IMR-90 (cell line): ENCODE data around the gene ELMO1. TPM values are rescaled to one million over a fixed set of nuclear protein-coding genes. Genes with fewer than 3 reads are reported as not detected.

Experiments
- ATAC-seq: fragments of 200-7000 bp; cut with Tn5 transposase; 2 replicates; pipeline ENCODE4 v1.9.1; 2020; ENCODE audit warnings: low read depth, mild to moderate bottlenecking, moderate library complexity
- BruUV-seq: library from RNA; stranded (reverse); fragments of 400-500 nt; replicated peaks from 2 replicates; lab custom pipeline; 2021; lab: Mats Ljungman, UMichigan
- CTCF ChIA-PET: fragments of 300-600 bp; formaldehyde crosslinking; extraction: SDS; loops from one replicate; lab custom pipeline; 2021; ENCODE audit warnings: antibody characterized with exemption; lab: Yijun Ruan, JAX
- POLR2A ChIA-PET: fragments of 300-600 bp; sonication (Branson Sonifier 250); formaldehyde crosslinking; loops from one replicate; lab custom pipeline; 2022; ENCODE audit warnings: antibody characterized with exemption; ENCODE audit not compliant: unreplicated experiment; lab: Charles Lee
- DNase-seq: peaks from one replicate; pipeline ENCODE4 v3.0.0; 2013
- H2AFZ ChIP-seq: replicated peaks from 2 replicates; pipeline ENCODE3; 2013; ENCODE audit warnings: low read length, mild to moderate bottlenecking; ENCODE audit not compliant: poor library complexity
- H2AK5ac ChIP-seq: 2 replicates; pipeline ENCODE4 v1.6.1; 2013; ENCODE audit warnings: low read depth, low read length, inconsistent platforms
- H2AK9ac ChIP-seq: replicated peaks from 2 replicates; pipeline ENCODE3; 2013; ENCODE audit warnings: mild to moderate bottlenecking, low read depth, low read length, moderate library complexity; ENCODE audit not compliant: poor library complexity
- H2BK120ac ChIP-seq: 2 replicates; pipeline ENCODE4 v1.6.1; 2013; ENCODE audit warnings: low read depth, low read length, inconsistent platforms
- H2BK15ac ChIP-seq: 3 replicates; pipeline ENCODE4 v1.6.1; 2013; ENCODE audit warnings: low read depth, low read length, inconsistent platforms
- H2BK20ac ChIP-seq: 2 replicates; pipeline ENCODE4 v1.6.1; 2013; ENCODE audit warnings: low read depth, mild to moderate bottlenecking, inconsistent platforms, low read length, moderate library complexity
- H2BK5ac ChIP-seq: 2 replicates; pipeline ENCODE4 v1.6.1; 2013; ENCODE audit warnings: mild to moderate bottlenecking, low read depth, low read length, inconsistent platforms; ENCODE audit not compliant: poor library complexity, severe bottlenecking
- H3K14ac ChIP-seq: replicated peaks from 2 replicates; pipeline ENCODE4 v1.6.1; 2013; ENCODE audit warnings: low read depth, low read length, inconsistent platforms
- H3K18ac ChIP-seq: 2 replicates; pipeline ENCODE4 v1.6.1; 2013; ENCODE audit warnings: low read depth, low read length, control low read depth
- H3K23ac ChIP-seq: 2 replicates; pipeline ENCODE4 v1.6.1; 2013; ENCODE audit warnings: low read depth, low read length, inconsistent platforms
- H3K27ac ChIP-seq: 2 replicates; pipeline ENCODE4 v1.5.1; 2013; ENCODE audit warnings: mild to moderate bottlenecking, control low read depth, low read length; ENCODE audit not compliant: insufficient read depth
- H3K27me3 ChIP-seq: 2 replicates; pipeline ENCODE4 v1.6.1; 2013; ENCODE audit warnings: low read length; ENCODE audit not compliant: control insufficient read depth, insufficient read depth
- H3K36me3 ChIP-seq: 2 replicates; pipeline ENCODE4 v1.6.1; 2013; ENCODE audit warnings: low read length, mixed read lengths; ENCODE audit not compliant: control insufficient read depth, insufficient read depth
- H3K4ac ChIP-seq: 2 replicates; pipeline ENCODE4 v1.6.1; 2013; ENCODE audit warnings: low read depth, low read length, inconsistent platforms
- H3K4me1 ChIP-seq: 2 replicates; pipeline ENCODE4 v1.6.1; 2013; ENCODE audit warnings: low read length, mixed read lengths; ENCODE audit not compliant: control insufficient read depth, insufficient read depth
- H3K4me2 ChIP-seq: 2 replicates; pipeline ENCODE4 v1.6.1; 2013; ENCODE audit warnings: low read depth, mild to moderate bottlenecking, control low read depth, low read length, moderate library complexity
- H3K4me3 ChIP-seq: 2 replicates; pipeline ENCODE4 v1.5.1; 2013; ENCODE audit warnings: low read depth, mild to moderate bottlenecking, control low read depth, low read length, moderate library complexity; ENCODE audit not compliant: insufficient read depth
- H3K56ac ChIP-seq: 2 replicates; pipeline ENCODE4 v1.6.1; 2013; ENCODE audit warnings: low read length, inconsistent platforms; ENCODE audit not compliant: insufficient read depth; ENCODE audit errors: extremely low read depth
- H3K79me1 ChIP-seq, 2 experiments: 2 replicates each; pipeline ENCODE4 v1.6.1; 2013; ENCODE audit warnings: low read length in 2 of 2, inconsistent platforms in 1 of 2, low read depth in 1 of 2
- H3K9ac ChIP-seq: 2 replicates; pipeline ENCODE4 v1.6.1; 2013; ENCODE audit warnings: low read depth, low read length, control low read depth
- H3K9me1 ChIP-seq: 2 replicates; pipeline ENCODE4 v1.6.1; 2013; ENCODE audit warnings: low read length, inconsistent platforms; ENCODE audit not compliant: insufficient read depth
- H3K9me3 ChIP-seq: 2 replicates; pipeline ENCODE4 v1.6.1; 2013; ENCODE audit warnings: low read length; ENCODE audit not compliant: control insufficient read depth, insufficient read depth
- H4K20me1 ChIP-seq: 2 replicates; pipeline ENCODE4 v1.6.1; 2013; ENCODE audit warnings: low read length, inconsistent platforms; ENCODE audit not compliant: insufficient read depth
- H4K5ac ChIP-seq: 2 replicates; pipeline ENCODE4 v1.6.1; 2013; ENCODE audit warnings: mild to moderate bottlenecking, low read depth, low read length, control low read depth
- H4K8ac ChIP-seq, 2 experiments: 2 replicates each; pipeline ENCODE4 v1.6.1; 2013; ENCODE audit warnings: low read depth in 2 of 2, low read length in 2 of 2, control low read depth in 1 of 2, inconsistent platforms in 1 of 2
- H4K91ac ChIP-seq: 2 replicates; pipeline ENCODE4 v1.6.1; 2013; ENCODE audit warnings: low read depth, low read length, inconsistent platforms; ENCODE audit not compliant: insufficient read depth
- BHLHE40 ChIP-seq: fragments of 150-350 bp; IDR thresholded peaks from 2 replicates; pipeline ENCODE4 v1.6.1; 2016; ENCODE audit warnings: mild to moderate bottlenecking, low read depth, low read length
- CEBPB ChIP-seq: IDR thresholded peaks from 2 replicates; pipeline ENCODE4 v1.6.1; 2012; ENCODE audit warnings: low read depth, low read length, improper control_type of control experiment
- CHD1 ChIP-seq: IDR thresholded peaks from 2 replicates; pipeline ENCODE4 v1.6.1; 2012; ENCODE audit warnings: low read depth, low read length, improper control_type of control experiment
- FOS ChIP-seq: fragments of 150-350 bp; IDR thresholded peaks from 2 replicates; pipeline ENCODE4 v1.6.1; 2016; ENCODE audit warnings: low read depth, low read length
- MAFK ChIP-seq: IDR thresholded peaks from 2 replicates; pipeline ENCODE4 v1.6.1; 2012; ENCODE audit warnings: low read depth, low read length, improper control_type of control experiment
- MAZ ChIP-seq: IDR thresholded peaks from 2 replicates; pipeline ENCODE4 v1.6.1; 2012; ENCODE audit warnings: low read depth, mild to moderate bottlenecking, low read length, improper control_type of control experiment, moderate library complexity, borderline replicate concordance
- MXI1 ChIP-seq: IDR thresholded peaks from 2 replicates; pipeline ENCODE4 v1.6.1; 2012; ENCODE audit warnings: low read depth, mild to moderate bottlenecking, low read length, moderate library complexity, borderline replicate concordance
- NFE2L2 ChIP-seq: fragments of 150-350 bp; IDR thresholded peaks from 2 replicates; pipeline ENCODE4 v1.6.1; 2016; ENCODE audit warnings: low read depth, mild to moderate bottlenecking, low read length
- POLR2A ChIP-seq: IDR thresholded peaks from 2 replicates; pipeline ENCODE4 v1.6.1; 2012; ENCODE audit warnings: mild to moderate bottlenecking, low read depth, low read length
- RAD21 ChIP-seq: IDR thresholded peaks from 2 replicates; pipeline ENCODE4 v1.6.1; 2012; ENCODE audit warnings: low read length, improper control_type of control experiment
- RCOR1 ChIP-seq: IDR thresholded peaks from 2 replicates; pipeline ENCODE4 v1.6.1; 2012; ENCODE audit warnings: mild to moderate bottlenecking, low read length, improper control_type of control experiment; ENCODE audit not compliant: insufficient replicate concordance
- RFX5 ChIP-seq: IDR thresholded peaks from 2 replicates; pipeline ENCODE4 v1.8.0; 2012; ENCODE audit warnings: low read depth, mild to moderate bottlenecking, low read length, moderate library complexity
- WGBS, 2 experiments: methylation state at CpG; one replicate each; pipeline versions ENCODE4 v1.1.5 to v1.1.7; 2013; ENCODE audit warnings: missing lambda C conversion rate in 2 of 2; ENCODE audit not compliant: insufficient read length in 1 of 2; ENCODE audit errors: extremely low coverage in 2 of 2; 5-methylcytosine and 5-hydroxymethylcytosine counted together
- dilution Hi-C: fragments of 300-500 bp; cut with HindIII; formaldehyde crosslinking; loops from one replicate; pipeline ENCODE4 v1.14.3; 2018; ENCODE audit warnings: low sequenced_read_pairs; ENCODE audit not compliant: unreplicated experiment
- in situ Hi-C: fragments of 300-500 bp; cut with MboI; formaldehyde crosslinking; loops from 3 replicates; pipeline ENCODE4 v1.14.3; 2019; ENCODE audit warnings: low sequenced_read_pairs, inconsistent platforms, mixed read lengths
- intact Hi-C: fragments of 100-400 bp; cut with micrococcal nuclease; formaldehyde crosslinking; loops from 2 replicates; pipeline ENCODE4 v1.10.0; 2022
- polyA plus RNA-seq, 3 experiments: library from polyadenylated mRNA; depleted of rRNA; stranded (reverse); fragments of >200 nt; gene quantifications; 2 replicates each; pipeline ENCODE4 v1.2.3, GENCODE V29; 2012; ENCODE audit warnings: low replicate concordance in 1 of 3
- total RNA-seq: library from RNA; depleted of rRNA; stranded (reverse); fragments of >200 nt; gene quantifications from 2 replicates; pipeline ENCODE4 v1.2.3, GENCODE V29; 2012
- TF ChIP-seq, protein P1 (sequence below): fragments of 150-350 bp; IDR thresholded peaks from 2 replicates; pipeline ENCODE4 v1.6.1; 2016; ENCODE audit warnings: low read depth, mild to moderate bottlenecking, low read length, moderate library complexity, borderline replicate concordance
- TF ChIP-seq, protein P2 (sequence below): fragments of 150-350 bp; IDR thresholded peaks from 2 replicates; pipeline ENCODE4 v1.6.1; 2017; ENCODE audit warnings: mild to moderate bottlenecking, antibody characterized with exemption, low read length, low read depth
- TF ChIP-seq, protein P3 (sequence below): conservative IDR thresholded peaks from 2 replicates; pipeline ENCODE4 v1.5.1; 2012; ENCODE audit warnings: mild to moderate bottlenecking, low read depth, low read length, improper control_type of control experiment

The ELMO1 gene
- total and polyA plus RNA-seq, 2 of the 4 experiments (the other 2 are of a cell fraction), result 0.03 TPM; not detected in 1

DNA sequence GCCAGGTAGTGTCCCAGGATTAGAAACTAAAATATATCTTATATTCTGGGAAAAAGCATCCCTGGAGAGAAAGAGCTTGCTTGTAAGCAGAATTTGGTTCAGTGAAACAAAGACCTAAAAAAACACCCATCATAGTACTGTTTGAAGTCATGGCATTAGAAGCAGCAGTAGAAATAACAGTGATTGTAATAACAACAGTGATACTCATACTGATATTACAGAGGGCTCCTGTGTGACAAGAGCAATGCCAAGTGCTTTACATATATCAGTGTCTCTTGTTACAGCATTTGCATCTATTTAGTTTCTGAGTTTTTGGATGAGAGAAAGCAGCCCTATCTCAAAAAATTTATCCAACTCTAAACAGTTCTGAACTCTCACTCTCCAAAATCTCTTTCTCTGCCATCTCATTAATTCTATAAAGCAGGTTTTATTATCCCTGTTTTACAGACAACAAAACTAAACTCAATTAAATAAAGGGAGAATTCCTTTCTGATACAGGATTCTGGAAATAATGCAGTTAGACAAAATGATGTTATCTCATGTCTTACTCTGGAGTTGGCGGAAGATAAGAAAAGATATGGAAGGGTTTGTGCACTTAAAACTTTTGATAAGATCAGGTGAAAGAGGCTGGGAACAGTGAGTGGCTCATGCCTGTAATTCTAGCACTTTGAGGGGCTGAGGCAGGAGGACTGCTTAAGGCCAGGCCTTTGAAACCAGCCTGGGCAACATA, 577.9 kb downstream of the ELMO1 start:
- Histone ChIP-seq H3K9me1 (no peaks in the 10 kb centered on the region), H3K4ac (no peak overlapping the region), H3K27me3 (no peaks in the 10 kb centered on the region), H3K14ac (no peak overlapping the region), H2BK15ac (no peak overlapping the region), H3K4me2 (no peak overlapping the region), H3K9me3 (no peaks in the 10 kb centered on the region), H4K91ac (no peak overlapping the region), H4K20me1 (no peaks in the 10 kb centered on the region), H3K9ac (no peak overlapping the region), H2AK5ac (no peak overlapping the region), H3K18ac (no peak overlapping the region), H3K4me3 (no peak overlapping the region), H2BK20ac (no peak overlapping the region), H2BK120ac (no peak overlapping the region), H4K5ac (no peak overlapping the region), H3K27ac (no peak overlapping the region), H2AK9ac (no peak overlapping the region), H2BK5ac (no peak overlapping the region), H3K79me1 (no peaks in the 10 kb centered on the region), H4K8ac (no peak overlapping the region), H3K56ac (no peak overlapping the region), H3K36me3 (no peaks in the 10 kb centered on the region), H3K23ac (no peak overlapping the region), H2AFZ (no peak overlapping the region), H3K4me1 (no peaks in the 10 kb centered on the region)
- no peak for ATAC-seq
- in situ Hi-C loops, result no loop called here
- no CpG with 5 or more reads among the region's 1 CpG for WGBS, 2 experiments
- dilution Hi-C loops, result no loop called here
- intact Hi-C loops, result loop anchor here (5.0 kb wide), 1 partner anchor 272 kb away; no protein-coding TSS in a partner anchor
- POLR2A ChIA-PET, result no interaction called here
- DNase-seq, result no peak
- TF ChIP-seq RAD21 (no peak), BHLHE40 (no peak), CHD1 (no peak), CEBPB (no peak), MAZ (no peak), POLR2A (no peak), MXI1 (no peak), RCOR1 (no peak), MAFK (no peak), RFX5 (no peak), FOS (no peak), NFE2L2 (no peak)
- TF ChIP-seq, protein P1, sequence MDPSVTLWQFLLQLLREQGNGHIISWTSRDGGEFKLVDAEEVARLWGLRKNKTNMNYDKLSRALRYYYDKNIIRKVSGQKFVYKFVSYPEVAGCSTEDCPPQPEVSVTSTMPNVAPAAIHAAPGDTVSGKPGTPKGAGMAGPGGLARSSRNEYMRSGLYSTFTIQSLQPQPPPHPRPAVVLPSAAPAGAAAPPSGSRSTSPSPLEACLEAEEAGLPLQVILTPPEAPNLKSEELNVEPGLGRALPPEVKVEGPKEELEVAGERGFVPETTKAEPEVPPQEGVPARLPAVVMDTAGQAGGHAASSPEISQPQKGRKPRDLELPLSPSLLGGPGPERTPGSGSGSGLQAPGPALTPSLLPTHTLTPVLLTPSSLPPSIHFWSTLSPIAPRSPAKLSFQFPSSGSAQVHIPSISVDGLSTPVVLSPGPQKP, result no peak
- TF ChIP-seq, protein P2, sequence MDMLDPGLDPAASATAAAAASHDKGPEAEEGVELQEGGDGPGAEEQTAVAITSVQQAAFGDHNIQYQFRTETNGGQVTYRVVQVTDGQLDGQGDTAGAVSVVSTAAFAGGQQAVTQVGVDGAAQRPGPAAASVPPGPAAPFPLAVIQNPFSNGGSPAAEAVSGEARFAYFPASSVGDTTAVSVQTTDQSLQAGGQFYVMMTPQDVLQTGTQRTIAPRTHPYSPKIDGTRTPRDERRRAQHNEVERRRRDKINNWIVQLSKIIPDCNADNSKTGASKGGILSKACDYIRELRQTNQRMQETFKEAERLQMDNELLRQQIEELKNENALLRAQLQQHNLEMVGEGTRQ, result no peak
- TF ChIP-seq, protein P3, sequence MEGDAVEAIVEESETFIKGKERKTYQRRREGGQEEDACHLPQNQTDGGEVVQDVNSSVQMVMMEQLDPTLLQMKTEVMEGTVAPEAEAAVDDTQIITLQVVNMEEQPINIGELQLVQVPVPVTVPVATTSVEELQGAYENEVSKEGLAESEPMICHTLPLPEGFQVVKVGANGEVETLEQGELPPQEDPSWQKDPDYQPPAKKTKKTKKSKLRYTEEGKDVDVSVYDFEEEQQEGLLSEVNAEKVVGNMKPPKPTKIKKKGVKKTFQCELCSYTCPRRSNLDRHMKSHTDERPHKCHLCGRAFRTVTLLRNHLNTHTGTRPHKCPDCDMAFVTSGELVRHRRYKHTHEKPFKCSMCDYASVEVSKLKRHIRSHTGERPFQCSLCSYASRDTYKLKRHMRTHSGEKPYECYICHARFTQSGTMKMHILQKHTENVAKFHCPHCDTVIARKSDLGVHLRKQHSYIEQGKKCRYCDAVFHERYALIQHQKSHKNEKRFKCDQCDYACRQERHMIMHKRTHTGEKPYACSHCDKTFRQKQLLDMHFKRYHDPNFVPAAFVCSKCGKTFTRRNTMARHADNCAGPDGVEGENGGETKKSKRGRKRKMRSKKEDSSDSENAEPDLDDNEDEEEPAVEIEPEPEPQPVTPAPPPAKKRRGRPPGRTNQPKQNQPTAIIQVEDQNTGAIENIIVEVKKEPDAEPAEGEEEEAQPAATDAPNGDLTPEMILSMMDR, result no peak; the same call in 1 of the 2 replicates
- no TSS peak for BruUV-seq
- CTCF ChIA-PET, result no interaction called here
